H9 (cell line): ENCODE results near the gene TMEM69. TPM values are rescaled to one million over a fixed set of nuclear protein-coding genes. Genes with fewer than 3 reads are reported as not detected.

ENCODE experiments used
- DNase-seq: peaks from one replicate; pipeline ENCODE4 v3.0.0-alpha.2; 2017
- H2AFZ ChIP-seq: one replicate; pipeline ENCODE4 v1.6.1; 2013; ENCODE audit warnings: mild to moderate bottlenecking, low read length, control low read depth, moderate library complexity
- H2AK5ac ChIP-seq: 2 replicates; pipeline ENCODE4 v1.6.1; 2013; ENCODE audit warnings: low read length, control low read depth, mixed read lengths; ENCODE audit not compliant: insufficient read length
- H2BK120ac ChIP-seq: one replicate; pipeline ENCODE4 v1.6.1; 2013; ENCODE audit warnings: low read depth, mild to moderate bottlenecking, low read length, control low read depth, inconsistent platforms; ENCODE audit not compliant: poor library complexity, severe bottlenecking
- H2BK12ac ChIP-seq: 2 replicates; pipeline ENCODE4 v1.6.1; 2013; ENCODE audit warnings: low read length, control low read depth, mixed read lengths, low read depth; ENCODE audit not compliant: insufficient read length
- H2BK15ac ChIP-seq: 2 replicates; pipeline ENCODE4 v1.6.1; 2013; ENCODE audit warnings: low read depth, low read length, control low read depth
- H2BK20ac ChIP-seq: one replicate; pipeline ENCODE4 v1.6.1; 2013; ENCODE audit warnings: low read depth, mild to moderate bottlenecking, low read length, control low read depth, inconsistent platforms; ENCODE audit not compliant: poor library complexity, severe bottlenecking
- H2BK5ac ChIP-seq: 2 replicates; pipeline ENCODE4 v1.6.1; 2013; ENCODE audit warnings: low read length, control low read depth, mixed read lengths; ENCODE audit not compliant: insufficient read length
- H3K14ac ChIP-seq: 2 replicates; pipeline ENCODE4 v1.6.1; 2013; ENCODE audit warnings: low read length, control low read depth; ENCODE audit not compliant: insufficient read depth
- H3K18ac ChIP-seq: 2 replicates; pipeline ENCODE4 v1.6.1; 2013; ENCODE audit warnings: low read depth, mild to moderate bottlenecking, mixed read lengths, low read length, control low read depth; ENCODE audit not compliant: insufficient read length
- H3K23ac ChIP-seq: 2 replicates; pipeline ENCODE4 v1.6.1; 2013; ENCODE audit warnings: low read length, control low read depth, mixed read lengths, low read depth; ENCODE audit not compliant: insufficient read length
- H3K23me2 ChIP-seq: 2 replicates; pipeline ENCODE4 v1.6.1; 2013; ENCODE audit warnings: low read depth, mild to moderate bottlenecking, mixed read lengths, low read length, control low read depth; ENCODE audit not compliant: insufficient read length, poor library complexity, severe bottlenecking
- H3K27ac ChIP-seq: 2 replicates; pipeline ENCODE4 v1.5.1; 2013; ENCODE audit warnings: low read length, control low read depth, mixed read lengths, low read depth; ENCODE audit not compliant: insufficient read length
- H3K27me3 ChIP-seq: 2 replicates; pipeline ENCODE4 v1.6.1; 2013; ENCODE audit warnings: low read length, control low read depth, inconsistent platforms; ENCODE audit not compliant: insufficient read depth
- H3K4ac ChIP-seq: 2 replicates; pipeline ENCODE4 v1.6.1; 2013; ENCODE audit warnings: low read depth, mild to moderate bottlenecking, control low read depth, inconsistent platforms, low read length, moderate library complexity
- H3K4me1 ChIP-seq: 2 replicates; pipeline ENCODE4 v1.6.1; 2013; ENCODE audit warnings: low read length, control low read depth, inconsistent platforms; ENCODE audit not compliant: insufficient read depth
- H3K4me2 ChIP-seq: 2 replicates; pipeline ENCODE4 v1.6.1; 2013; ENCODE audit warnings: low read length, control low read depth, mixed read lengths; ENCODE audit not compliant: insufficient read length, insufficient read depth
- H3K56ac ChIP-seq: 2 replicates; pipeline ENCODE4 v1.6.1; 2013; ENCODE audit warnings: low read depth, mild to moderate bottlenecking, mixed read lengths, low read length, control low read depth; ENCODE audit not compliant: insufficient read length
- H3K79me1 ChIP-seq: 2 replicates; pipeline ENCODE4 v1.6.1; 2013; ENCODE audit warnings: low read depth, mild to moderate bottlenecking, moderate library complexity, low read length, control low read depth, inconsistent platforms; ENCODE audit not compliant: insufficient read depth, poor library complexity, severe bottlenecking
- H3K79me2 ChIP-seq: 2 replicates; pipeline ENCODE4 v1.6.1; 2013; ENCODE audit warnings: low read length, control low read depth, inconsistent platforms; ENCODE audit not compliant: insufficient read depth
- H3K9ac ChIP-seq: 2 replicates; pipeline ENCODE4 v1.6.1; 2013; ENCODE audit warnings: low read length, control low read depth, mixed read lengths; ENCODE audit not compliant: insufficient read length; ENCODE audit errors: extremely low read depth
- H3K9me3 ChIP-seq: one replicate; pipeline ENCODE4 v1.6.1; 2013; ENCODE audit warnings: low read depth, low read length, inconsistent platforms; ENCODE audit not compliant: control insufficient read depth
- H3T11ph ChIP-seq: one replicate; pipeline ENCODE4 v1.6.1; 2013; ENCODE audit warnings: mild to moderate bottlenecking, low read length, control low read depth, inconsistent platforms
- H4K20me1 ChIP-seq: one replicate; pipeline ENCODE4 v1.6.1; 2013; ENCODE audit not compliant: control insufficient read depth, insufficient read length, insufficient read depth
- H4K5ac ChIP-seq: 2 replicates; pipeline ENCODE4 v1.6.1; 2013; ENCODE audit warnings: low read depth, mild to moderate bottlenecking, mixed read lengths, low read length, control low read depth; ENCODE audit not compliant: insufficient read length
- H4K8ac ChIP-seq: replicated peaks from 2 replicates; pipeline ENCODE4 v1.6.1; 2013; ENCODE audit warnings: low read length, control low read depth, mixed read lengths, low read depth; ENCODE audit not compliant: insufficient read length
- H4K91ac ChIP-seq: 2 replicates; pipeline ENCODE4 v1.6.1; 2013; ENCODE audit warnings: low read depth, mild to moderate bottlenecking, moderate library complexity, mixed read lengths, low read length, control low read depth; ENCODE audit not compliant: insufficient read length
- H3K27ac Mint-ChIP-seq, 3 experiments: 2 replicates in 2 of 3; 3 replicates in 1 of 3; pipeline ENCODE4 v1.8.0; 2020 to 2021; ENCODE audit warnings: mixed read lengths in 3 of 3, mild to moderate bottlenecking in 1 of 3, moderate library complexity in 1 of 3
- H3K27me3 Mint-ChIP-seq: 2 replicates; pipeline ENCODE4 v1.8.0; 2021; ENCODE audit warnings: low read depth, mild to moderate bottlenecking, moderate library complexity, mixed read lengths
- H3K36me3 Mint-ChIP-seq, 3 experiments: 2 replicates in 2 of 3; 3 replicates in 1 of 3; pipeline ENCODE4 v1.8.0; 2020 to 2021; ENCODE audit warnings: low read depth in 3 of 3, mixed read lengths in 3 of 3; ENCODE audit not compliant: insufficient read depth in 1 of 3
- H3K4me1 Mint-ChIP-seq, 2 experiments: 2 replicates each; pipeline ENCODE4 v1.8.0; 2020; ENCODE audit warnings: mixed read lengths in 2 of 2
- H3K4me3 Mint-ChIP-seq, 2 experiments: 2 replicates in 1 of 2; 3 replicates in 1 of 2; pipeline ENCODE4 v1.8.0; 2020 to 2021; ENCODE audit warnings: mild to moderate bottlenecking in 2 of 2, mixed read lengths in 2 of 2, moderate library complexity in 1 of 2
- H3K9me3 Mint-ChIP-seq, 2 experiments: 2 replicates in 1 of 2; 3 replicates in 1 of 2; pipeline ENCODE4 v1.8.0; 2020; ENCODE audit warnings: mild to moderate bottlenecking in 2 of 2, mixed read lengths in 2 of 2, moderate library complexity in 1 of 2
- WGBS: extraction: QIAGEN DNeasy Blood & Tissue Kit; methylation state at CpG from one replicate; pipeline ENCODE4 v1.1.7; 2013; ENCODE audit warnings: missing lambda C conversion rate, low lambda C conversion rate, mixed read lengths; ENCODE audit not compliant: insufficient read length; ENCODE audit errors: extremely low coverage; 5-methylcytosine and 5-hydroxymethylcytosine counted together
- total RNA-seq: library from RNA; stranded (reverse); gene quantifications from 2 replicates; pipeline ENCODE4 v1.2.1, GENCODE V29; 2021
- TF ChIP-seq, protein P1 (sequence below): fragments of 200-600 bp; sonication (generic); conservative IDR thresholded peaks from 3 replicates; pipeline ENCODE4 v1.8.0; 2021; ENCODE audit warnings: antibody characterized with exemption, mild to moderate bottlenecking

The TMEM69 gene
- total RNA-seq, 1 experiment from 2014 or later, result 30.7 TPM

DNA sequence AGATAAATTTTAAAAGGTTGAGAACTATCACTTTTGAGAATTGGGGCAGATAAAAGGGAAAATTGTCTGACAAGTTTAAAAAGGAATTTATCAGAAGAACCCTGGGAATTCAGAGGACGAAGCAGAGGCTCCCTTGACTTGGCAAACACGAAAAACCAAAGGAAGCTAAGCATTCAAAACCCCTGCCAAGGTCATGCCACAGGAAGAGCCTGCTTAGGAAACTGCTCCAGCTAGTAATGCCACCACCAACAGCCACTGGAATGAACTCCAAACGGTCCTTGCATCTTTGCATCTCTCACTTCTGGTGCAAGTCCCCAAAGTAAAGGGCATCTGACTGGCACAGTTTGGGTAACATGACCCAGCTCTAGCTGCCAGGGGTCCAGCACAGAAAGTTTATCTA is 8.9 kb upstream of the TMEM69 start:
- Mint-ChIP-seq H3K27me3 (no peaks in the 10 kb centered on the region), H3K4me3 (peak overlapping the region in 1 of 2 experiments; percentile 23; a peak in 1 of 5 replicates), H3K9me3 (no peaks in the 10 kb centered on the region), H3K4me1 (peaks cover 61 to 66% of the 10 kb centered on the region in 2 experiments), H3K36me3 (peaks cover 0 to 4% (median 2%) of the 10 kb centered on the region in 3 experiments; a peak in 3 of 7 replicates), H3K27ac (peak overlapping the region in 1 of 3 experiments; percentile 44; a peak in 2 of 7 replicates)
- Histone ChIP-seq H3K9ac (no peak overlapping the region), H3T11ph (no peak overlapping the region), H4K8ac (no peak overlapping the region), H3K23me2 (no peaks in the 10 kb centered on the region), H2BK120ac (no peak overlapping the region), H3K79me2 (peaks cover 61% of the 10 kb centered on the region), H3K9me3 (no peaks in the 10 kb centered on the region), H3K4ac (no peak overlapping the region), H3K4me1 (peaks cover 6% of the 10 kb centered on the region; the same call in 1 of the 2 replicates), H3K14ac (no peak overlapping the region), H3K18ac (no peak overlapping the region), H3K56ac (no peak overlapping the region), H4K20me1 (no peaks in the 10 kb centered on the region), H4K91ac (no peak overlapping the region), H3K4me2 (no peak overlapping the region), H4K5ac (no peak overlapping the region), H2AK5ac (no peak overlapping the region), H3K27ac (no peak overlapping the region), H2AFZ (no peak overlapping the region), H2BK15ac (no peak overlapping the region), H3K27me3 (no peaks in the 10 kb centered on the region), H2BK20ac (no peak overlapping the region), H2BK12ac (no peak overlapping the region), H2BK5ac (no peak overlapping the region), H3K23ac (no peak overlapping the region), H3K79me1 (peaks cover 3% of the 10 kb centered on the region)
- no peak for DNase-seq
- no CpG with 5 or more reads among the region's 3 CpGs for WGBS
- TF ChIP-seq, protein P1, sequence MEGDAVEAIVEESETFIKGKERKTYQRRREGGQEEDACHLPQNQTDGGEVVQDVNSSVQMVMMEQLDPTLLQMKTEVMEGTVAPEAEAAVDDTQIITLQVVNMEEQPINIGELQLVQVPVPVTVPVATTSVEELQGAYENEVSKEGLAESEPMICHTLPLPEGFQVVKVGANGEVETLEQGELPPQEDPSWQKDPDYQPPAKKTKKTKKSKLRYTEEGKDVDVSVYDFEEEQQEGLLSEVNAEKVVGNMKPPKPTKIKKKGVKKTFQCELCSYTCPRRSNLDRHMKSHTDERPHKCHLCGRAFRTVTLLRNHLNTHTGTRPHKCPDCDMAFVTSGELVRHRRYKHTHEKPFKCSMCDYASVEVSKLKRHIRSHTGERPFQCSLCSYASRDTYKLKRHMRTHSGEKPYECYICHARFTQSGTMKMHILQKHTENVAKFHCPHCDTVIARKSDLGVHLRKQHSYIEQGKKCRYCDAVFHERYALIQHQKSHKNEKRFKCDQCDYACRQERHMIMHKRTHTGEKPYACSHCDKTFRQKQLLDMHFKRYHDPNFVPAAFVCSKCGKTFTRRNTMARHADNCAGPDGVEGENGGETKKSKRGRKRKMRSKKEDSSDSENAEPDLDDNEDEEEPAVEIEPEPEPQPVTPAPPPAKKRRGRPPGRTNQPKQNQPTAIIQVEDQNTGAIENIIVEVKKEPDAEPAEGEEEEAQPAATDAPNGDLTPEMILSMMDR, result no peak
